Ureter (tissue), 1 donor: ENCODE data around the gene NEDD8. TPM values are rescaled to one million over a fixed set of nuclear protein-coding genes. Genes with fewer than 3 reads are reported as not detected.
"Not testable (repeated sequence)": the region's sequence is repeated elsewhere in the genome, so short reads cannot be mapped to it uniquely, and the experiment has no call there.

Experiments
- DNase-seq: peaks from one replicate; pipeline ENCODE4 v3.0.0-alpha.2; 2020; ENCODE audit warnings: low spot score
- total RNA-seq: library from RNA; stranded (reverse); gene quantifications from one replicate; pipeline ENCODE4 v1.2.4, GENCODE V29; 2023
- donor health status: DM: yes; HTN: yes; CAD: no.

NEDD8 gene
- total RNA-seq, 1 donor from 2014 or later = 159 TPM

GRCh38 chr14:24226473-24226872 is 5.7 kb downstream of the NEDD8 start:
- DNase-seq = no peak

GRCh38 chr14:24224618-24225071 is 7.5 kb downstream of the NEDD8 start:
- no peak for DNase-seq

GRCh38 chr14:24222987-24223386 is 9.2 kb downstream of the NEDD8 start:
- not testable (repeated sequence) for DNase-seq

GRCh38 chr14:24219521-24219920 is 12.6 kb downstream of the NEDD8 start:
- DNase-seq = no peak

- no peak for DNase-seq
These were observed 13.1 kb downstream of the NEDD8 start for GRCh38 chr14:24219080-24219479.

GRCh38 chr14:24216876-24217275 is 15.3 kb downstream of the NEDD8 start:
- DNase-seq = not testable (repeated sequence)

GRCh38 chr14:24216345-24216699 is 15.8 kb downstream of the NEDD8 start:
- no peak for DNase-seq

GRCh38 chr14:24215495-24216344 is 16.4 kb downstream of the NEDD8 start, which contains the start of gene MDP1:
TSS of gene MDP1 (minus strand) at chr14:24216066. CDS start at chr14:24215955, 111 bp downstream.
- peak; percentile 88 for DNase-seq

- no peak for DNase-seq
These were observed 18.1 kb downstream of the NEDD8 start for GRCh38 chr14:24213866-24214662.

GRCh38 chr14:24212924-24213865 is 19.0 kb downstream of the NEDD8 start, which contains the start of gene CHMP4A:
TSS of gene CHMP4A (minus strand) at chr14:24213488. CDS start at chr14:24213439, 49 bp downstream.
- DNase-seq = peak; percentile 98

GRCh38 chr14:24211311-24211710 is 20.9 kb downstream of the NEDD8 start:
- DNase-seq = no peak

GRCh38 chr14:24207625-24208024 is 24.5 kb downstream of the NEDD8 start:
- DNase-seq = no peak

- no peak for DNase-seq
These were observed 25.0 kb downstream of the NEDD8 start for GRCh38 chr14:24207104-24207551.

- DNase-seq = no peak
These were observed 25.7 kb downstream of the NEDD8 start for GRCh38 chr14:24206260-24207103.

- no peak for DNase-seq
These were observed 27.7 kb downstream of the NEDD8 start for GRCh38 chr14:24204163-24205146.

- DNase-seq = not testable (repeated sequence)
These were observed 28.8 kb downstream of the NEDD8 start for GRCh38 chr14:24203249-24203886.

GRCh38 chr14:24202538-24202937 is 29.6 kb downstream of the NEDD8 start:
- not testable (repeated sequence) for DNase-seq

- no peak for DNase-seq
These were observed 33.2 kb downstream of the NEDD8 start for GRCh38 chr14:24198814-24199524.
